ENCODE results near the gene ANKRD13A. TPM values are rescaled to one million over a fixed set of nuclear protein-coding genes. Genes with fewer than 3 reads are reported as not detected.

The ANKRD13A gene
- polyA plus RNA-seq, 1 of the 3 experiments (the other 2 are of a cell fraction) = 42.8 TPM

DNA sequence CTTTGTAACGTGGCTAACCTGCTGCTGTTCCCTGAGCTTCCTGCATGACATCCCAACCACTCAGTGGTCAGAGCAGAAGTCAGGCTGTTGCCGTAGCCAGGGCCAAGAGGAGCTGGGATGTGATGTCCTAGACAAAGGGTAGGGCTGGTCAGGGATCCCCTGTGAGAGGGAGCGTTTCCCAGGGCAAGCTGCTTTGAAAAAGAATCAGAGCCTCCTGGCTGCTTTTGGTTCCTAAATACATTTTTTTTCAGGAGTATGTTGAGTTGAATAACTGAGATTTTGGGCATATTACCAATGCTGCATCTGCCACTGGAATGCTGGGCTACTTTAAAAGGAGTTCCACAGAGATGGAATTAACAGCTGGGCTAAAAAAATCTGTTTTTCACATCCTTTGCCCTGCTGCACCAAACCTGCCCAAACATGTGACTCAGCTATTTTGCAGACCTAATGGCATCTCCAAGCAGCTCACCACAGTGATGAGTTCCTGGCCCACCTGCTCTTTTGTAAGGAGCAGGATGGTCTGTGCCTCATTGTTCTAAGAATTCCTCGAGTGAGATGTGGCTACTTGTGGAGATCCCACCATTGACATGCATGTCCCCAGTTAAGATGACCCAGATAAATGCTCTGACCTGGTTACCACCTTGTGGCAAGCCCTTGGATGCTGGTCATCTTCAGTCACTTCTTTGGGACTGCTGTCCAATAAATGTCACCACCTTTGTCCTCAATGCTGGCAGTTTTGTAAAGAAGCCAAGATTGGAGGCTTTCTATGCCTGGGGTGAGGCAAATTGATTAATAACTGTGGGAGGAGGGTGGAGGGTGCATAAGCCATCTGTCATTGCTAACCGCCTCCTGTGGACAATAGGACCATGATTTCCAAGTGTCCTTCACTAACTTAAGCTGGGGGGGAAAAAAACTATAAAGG lies 24.1 kb downstream of the ANKRD13A start (continued):
- TF ChIP-seq, protein P1, sequence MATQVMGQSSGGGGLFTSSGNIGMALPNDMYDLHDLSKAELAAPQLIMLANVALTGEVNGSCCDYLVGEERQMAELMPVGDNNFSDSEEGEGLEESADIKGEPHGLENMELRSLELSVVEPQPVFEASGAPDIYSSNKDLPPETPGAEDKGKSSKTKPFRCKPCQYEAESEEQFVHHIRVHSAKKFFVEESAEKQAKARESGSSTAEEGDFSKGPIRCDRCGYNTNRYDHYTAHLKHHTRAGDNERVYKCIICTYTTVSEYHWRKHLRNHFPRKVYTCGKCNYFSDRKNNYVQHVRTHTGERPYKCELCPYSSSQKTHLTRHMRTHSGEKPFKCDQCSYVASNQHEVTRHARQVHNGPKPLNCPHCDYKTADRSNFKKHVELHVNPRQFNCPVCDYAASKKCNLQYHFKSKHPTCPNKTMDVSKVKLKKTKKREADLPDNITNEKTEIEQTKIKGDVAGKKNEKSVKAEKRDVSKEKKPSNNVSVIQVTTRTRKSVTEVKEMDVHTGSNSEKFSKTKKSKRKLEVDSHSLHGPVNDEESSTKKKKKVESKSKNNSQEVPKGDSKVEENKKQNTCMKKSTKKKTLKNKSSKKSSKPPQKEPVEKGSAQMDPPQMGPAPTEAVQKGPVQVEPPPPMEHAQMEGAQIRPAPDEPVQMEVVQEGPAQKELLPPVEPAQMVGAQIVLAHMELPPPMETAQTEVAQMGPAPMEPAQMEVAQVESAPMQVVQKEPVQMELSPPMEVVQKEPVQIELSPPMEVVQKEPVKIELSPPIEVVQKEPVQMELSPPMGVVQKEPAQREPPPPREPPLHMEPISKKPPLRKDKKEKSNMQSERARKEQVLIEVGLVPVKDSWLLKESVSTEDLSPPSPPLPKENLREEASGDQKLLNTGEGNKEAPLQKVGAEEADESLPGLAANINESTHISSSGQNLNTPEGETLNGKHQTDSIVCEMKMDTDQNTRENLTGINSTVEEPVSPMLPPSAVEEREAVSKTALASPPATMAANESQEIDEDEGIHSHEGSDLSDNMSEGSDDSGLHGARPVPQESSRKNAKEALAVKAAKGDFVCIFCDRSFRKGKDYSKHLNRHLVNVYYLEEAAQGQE (IDR thresholded peaks at IDR 0.05; ENCODE audit: low read depth, low read length) = no peak
- no peak for TF ChIP-seq IRF3 (IDR thresholded peaks at IDR 0.05; ENCODE audit: low read depth, low read length)
- 0 out of 2 replicates have a peak, but pooled peaks have one; percentile 13 for TF ChIP-seq FOSL2 (IDR thresholded peaks at IDR 0.05; ENCODE audit: borderline replicate concordance, low read depth)
- TF ChIP-seq MAX (IDR thresholded peaks at IDR 0.05; ENCODE audit: low read depth) = no peak
- no peak for TF ChIP-seq POLR2AphosphoS5 (IDR thresholded peaks at IDR 0.05; ENCODE audit: low read depth, low read length)
- TF ChIP-seq ELF1 (IDR thresholded peaks at IDR 0.05) = no peak

- H3K27ac ChIP-seq (ENCODE audit: low read depth in 2 of 2, low read length in 1 of 2) = peak overlapping the region; percentile 20 to 59
- no peak overlapping the region for H2AFZ ChIP-seq (ENCODE audit: low read depth)
- no peaks in the 10 kb centered on the region for H3K9me3 ChIP-seq
- H3K79me2 ChIP-seq (ENCODE audit: insufficient read depth) = peaks cover 10% of the 10 kb centered on the region; the same call in 1 of the 2 replicates
- H3K4me2 ChIP-seq = peak overlapping the region; percentile 65; the same call in 1 of the 2 replicates
- H3K4me3 ChIP-seq (ENCODE audit: low read depth in 2 of 2, low read length in 1 of 2) = no peak overlapping the region
- no peaks in the 10 kb centered on the region for H3K27me3 ChIP-seq (ENCODE audit: insufficient read depth)
- no peak overlapping the region for H3K9ac ChIP-seq
- TF ChIP-seq, protein P2, sequence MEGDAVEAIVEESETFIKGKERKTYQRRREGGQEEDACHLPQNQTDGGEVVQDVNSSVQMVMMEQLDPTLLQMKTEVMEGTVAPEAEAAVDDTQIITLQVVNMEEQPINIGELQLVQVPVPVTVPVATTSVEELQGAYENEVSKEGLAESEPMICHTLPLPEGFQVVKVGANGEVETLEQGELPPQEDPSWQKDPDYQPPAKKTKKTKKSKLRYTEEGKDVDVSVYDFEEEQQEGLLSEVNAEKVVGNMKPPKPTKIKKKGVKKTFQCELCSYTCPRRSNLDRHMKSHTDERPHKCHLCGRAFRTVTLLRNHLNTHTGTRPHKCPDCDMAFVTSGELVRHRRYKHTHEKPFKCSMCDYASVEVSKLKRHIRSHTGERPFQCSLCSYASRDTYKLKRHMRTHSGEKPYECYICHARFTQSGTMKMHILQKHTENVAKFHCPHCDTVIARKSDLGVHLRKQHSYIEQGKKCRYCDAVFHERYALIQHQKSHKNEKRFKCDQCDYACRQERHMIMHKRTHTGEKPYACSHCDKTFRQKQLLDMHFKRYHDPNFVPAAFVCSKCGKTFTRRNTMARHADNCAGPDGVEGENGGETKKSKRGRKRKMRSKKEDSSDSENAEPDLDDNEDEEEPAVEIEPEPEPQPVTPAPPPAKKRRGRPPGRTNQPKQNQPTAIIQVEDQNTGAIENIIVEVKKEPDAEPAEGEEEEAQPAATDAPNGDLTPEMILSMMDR (IDR thresholded peaks at IDR 0.05) = no peak
- no peak for TF ChIP-seq EZH2phosphoT487 (IDR thresholded peaks at IDR 0.05; ENCODE audit: borderline replicate concordance, low read depth)
- no peak for TF ChIP-seq MEF2A (IDR thresholded peaks at IDR 0.05; ENCODE audit: borderline replicate concordance, low read depth)
- TF ChIP-seq, protein P3, sequence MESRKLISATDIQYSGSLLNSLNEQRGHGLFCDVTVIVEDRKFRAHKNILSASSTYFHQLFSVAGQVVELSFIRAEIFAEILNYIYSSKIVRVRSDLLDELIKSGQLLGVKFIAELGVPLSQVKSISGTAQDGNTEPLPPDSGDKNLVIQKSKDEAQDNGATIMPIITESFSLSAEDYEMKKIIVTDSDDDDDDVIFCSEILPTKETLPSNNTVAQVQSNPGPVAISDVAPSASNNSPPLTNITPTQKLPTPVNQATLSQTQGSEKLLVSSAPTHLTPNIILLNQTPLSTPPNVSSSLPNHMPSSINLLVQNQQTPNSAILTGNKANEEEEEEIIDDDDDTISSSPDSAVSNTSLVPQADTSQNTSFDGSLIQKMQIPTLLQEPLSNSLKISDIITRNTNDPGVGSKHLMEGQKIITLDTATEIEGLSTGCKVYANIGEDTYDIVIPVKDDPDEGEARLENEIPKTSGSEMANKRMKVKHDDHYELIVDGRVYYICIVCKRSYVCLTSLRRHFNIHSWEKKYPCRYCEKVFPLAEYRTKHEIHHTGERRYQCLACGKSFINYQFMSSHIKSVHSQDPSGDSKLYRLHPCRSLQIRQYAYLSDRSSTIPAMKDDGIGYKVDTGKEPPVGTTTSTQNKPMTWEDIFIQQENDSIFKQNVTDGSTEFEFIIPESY (IDR thresholded peaks at IDR 0.05; ENCODE audit: borderline replicate concordance, low read depth) = no peak
- no peak for TF ChIP-seq FOSL2 (IDR thresholded peaks at IDR 0.05; ENCODE audit: borderline replicate concordance, low read depth)
- TF ChIP-seq, protein P4, sequence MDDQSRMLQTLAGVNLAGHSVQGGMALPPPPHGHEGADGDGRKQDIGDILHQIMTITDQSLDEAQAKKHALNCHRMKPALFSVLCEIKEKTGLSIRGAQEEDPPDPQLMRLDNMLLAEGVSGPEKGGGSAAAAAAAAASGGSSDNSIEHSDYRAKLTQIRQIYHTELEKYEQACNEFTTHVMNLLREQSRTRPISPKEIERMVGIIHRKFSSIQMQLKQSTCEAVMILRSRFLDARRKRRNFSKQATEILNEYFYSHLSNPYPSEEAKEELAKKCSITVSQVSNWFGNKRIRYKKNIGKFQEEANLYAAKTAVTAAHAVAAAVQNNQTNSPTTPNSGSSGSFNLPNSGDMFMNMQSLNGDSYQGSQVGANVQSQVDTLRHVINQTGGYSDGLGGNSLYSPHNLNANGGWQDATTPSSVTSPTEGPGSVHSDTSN (IDR thresholded peaks at IDR 0.05) = no peak
- TF ChIP-seq FOXM1 (IDR thresholded peaks at IDR 0.05; ENCODE audit: low read depth) = no peak
- TF ChIP-seq USF1 (IDR thresholded peaks at IDR 0.05; ENCODE audit: borderline replicate concordance, low read depth) = no peak
- H3F3A ChIP-seq (replicated peaks; ENCODE audit: insufficient read depth) = peaks cover 24% of the 10 kb centered on the region
- WGBS (ENCODE audit: low lambda C conversion rate) = 93% methylated on average over 2 of the region's 2 CpGs
- H3K9me2 ChIP-seq = no peaks in the 10 kb centered on the region
- peaks cover 31 to 42% of the 10 kb centered on the region in 2 experiments for H3K36me3 ChIP-seq (replicated peaks in 1 of 2; ENCODE audit: control insufficient read depth in 1 of 2, insufficient read depth in 2 of 2, low read length in 1 of 2)
- peaks cover 9% of the 10 kb centered on the region; the same call in 1 of the 2 replicates for H4K20me1 ChIP-seq (ENCODE audit: insufficient read depth)
- ChIA-PET CTCF (interaction anchor here (1.2 to 1.7 kb wide), 5 partner anchors 10 to 19 kb away, joined by 3 to 10 read pairs (median 4); no protein-coding TSS in a partner anchor), POLR2A (no interaction called here)
- no peak for DNase-seq
- peaks cover 13 to 28% of the 10 kb centered on the region in 2 experiments for H3K4me1 ChIP-seq (ENCODE audit: control insufficient read depth in 1 of 2, insufficient read depth in 2 of 2, low read depth in 1 of 2, low read length in 1 of 2)
Observed at GRCh38 chr12:110024051-110024450, 24.8 kb downstream of the ANKRD13A start.

Measured in SK-N-SH (cell line).